ENCODE data around the gene ZCCHC4. TPM values are rescaled to one million over a fixed set of nuclear protein-coding genes. Genes with fewer than 3 reads are reported as not detected.

ZCCHC4 gene
- total RNA-seq, 1 donor from 2014 or later: 9.0 TPM

GRCh38 chr4:25401066-25401465 is 88.5 kb downstream of the ZCCHC4 start:
- no peak for DNase-seq (ENCODE audit: low spot score)
- Mint-ChIP-seq H3K27ac (ENCODE audit: unreplicated experiment) (no peak overlapping the region), H3K4me3 (ENCODE audit: unreplicated experiment) (no peak overlapping the region)

GRCh38 chr4:25402521-25402920 is 89.9 kb downstream of the ZCCHC4 start:
- H3K36me3 Mint-ChIP-seq (ENCODE audit: low read depth, unreplicated experiment): peaks cover 22% of the 10 kb centered on the region
- TF ChIP-seq CTCF (IDR thresholded peaks at IDR 0.05; ENCODE audit: unreplicated experiment): no peak

More at GRCh38 chr4:25401066-25401465, 88.5 kb downstream of the ZCCHC4 start:
- Mint-ChIP-seq H3K9me3 (ENCODE audit: unreplicated experiment) (no peaks in the 10 kb centered on the region), H3K36me3 (ENCODE audit: low read depth, unreplicated experiment) (peaks cover 35% of the 10 kb centered on the region), H3K27me3 (ENCODE audit: unreplicated experiment) (peaks cover 1% of the 10 kb centered on the region), H3K4me1 (ENCODE audit: unreplicated experiment) (no peaks in the 10 kb centered on the region)
- no peak for TF ChIP-seq CTCF (IDR thresholded peaks at IDR 0.05; ENCODE audit: unreplicated experiment)

GRCh38 chr4:25403699-25404098 is 91.1 kb downstream of the ZCCHC4 start:
- peaks cover 1% of the 10 kb centered on the region for H3K27me3 Mint-ChIP-seq (ENCODE audit: unreplicated experiment)
- H3K27ac Mint-ChIP-seq (ENCODE audit: unreplicated experiment): no peak overlapping the region
- H3K36me3 Mint-ChIP-seq (ENCODE audit: low read depth, unreplicated experiment): peaks cover 14% of the 10 kb centered on the region
- TF ChIP-seq CTCF (IDR thresholded peaks at IDR 0.05; ENCODE audit: unreplicated experiment): no peak
- H3K4me1 Mint-ChIP-seq (ENCODE audit: unreplicated experiment): no peaks in the 10 kb centered on the region
- no peak for DNase-seq (ENCODE audit: low spot score)
- H3K9me3 Mint-ChIP-seq (ENCODE audit: unreplicated experiment): no peaks in the 10 kb centered on the region
- no peak overlapping the region for H3K4me3 Mint-ChIP-seq (ENCODE audit: unreplicated experiment)

More at GRCh38 chr4:25402521-25402920, 89.9 kb downstream of the ZCCHC4 start:
- H3K4me1 Mint-ChIP-seq (ENCODE audit: unreplicated experiment): no peaks in the 10 kb centered on the region
- no peak for DNase-seq (ENCODE audit: low spot score)
- H3K27ac Mint-ChIP-seq (ENCODE audit: unreplicated experiment): no peak overlapping the region
- peaks cover 1% of the 10 kb centered on the region for H3K27me3 Mint-ChIP-seq (ENCODE audit: unreplicated experiment)
- H3K9me3 Mint-ChIP-seq (ENCODE audit: unreplicated experiment): no peaks in the 10 kb centered on the region
- no peak overlapping the region for H3K4me3 Mint-ChIP-seq (ENCODE audit: unreplicated experiment)

- no peak for TF ChIP-seq CTCF (IDR thresholded peaks at IDR 0.05; ENCODE audit: unreplicated experiment)
- no peak overlapping the region for H3K4me3 Mint-ChIP-seq (ENCODE audit: unreplicated experiment)
- no peak overlapping the region for H3K27ac Mint-ChIP-seq (ENCODE audit: unreplicated experiment)
- H3K4me1 Mint-ChIP-seq (ENCODE audit: unreplicated experiment): no peaks in the 10 kb centered on the region
- no peaks in the 10 kb centered on the region for H3K9me3 Mint-ChIP-seq (ENCODE audit: unreplicated experiment)
- peaks cover 3% of the 10 kb centered on the region for H3K36me3 Mint-ChIP-seq (ENCODE audit: low read depth, unreplicated experiment)
- H3K27me3 Mint-ChIP-seq (ENCODE audit: unreplicated experiment): no peaks in the 10 kb centered on the region
- no peak for DNase-seq (ENCODE audit: low spot score)
These were observed 92.9 kb downstream of the ZCCHC4 start for GRCh38 chr4:25405453-25405852.

GRCh38 chr4:25406081-25406692 is 93.6 kb downstream of the ZCCHC4 start:
- H3K36me3 Mint-ChIP-seq (ENCODE audit: low read depth, unreplicated experiment): peaks cover 5% of the 10 kb centered on the region

More at GRCh38 chr4:25406081-25406692, 93.6 kb downstream of the ZCCHC4 start:
- Mint-ChIP-seq H3K4me1 (ENCODE audit: unreplicated experiment) (no peaks in the 10 kb centered on the region), H3K4me3 (ENCODE audit: unreplicated experiment) (no peak overlapping the region), H3K27me3 (ENCODE audit: unreplicated experiment) (no peaks in the 10 kb centered on the region), H3K27ac (ENCODE audit: unreplicated experiment) (no peak overlapping the region), H3K9me3 (ENCODE audit: unreplicated experiment) (no peaks in the 10 kb centered on the region)
- no peak for TF ChIP-seq CTCF (IDR thresholded peaks at IDR 0.05; ENCODE audit: unreplicated experiment)
- DNase-seq (ENCODE audit: low spot score): no peak
